Esophagus squamous epithelium (tissue), 5 donors: ENCODE data around the gene PARD3. TPM values are rescaled to one million over a fixed set of nuclear protein-coding genes. Genes with fewer than 3 reads are reported as not detected.

Experiments used
- DNase-seq: peaks from one replicate; lab custom pipeline; 2025; lab: John Stamatoyannopoulos, UW
- H3K27ac ChIP-seq, 4 donors: fragments of 200-600 bp; sonication (generic); one replicate each; pipeline ENCODE4 v1.5.1; 2016 to 2019; ENCODE audit warnings: mild to moderate bottlenecking in 1 of 4
- H3K27me3 ChIP-seq, 4 donors: fragments of 200-600 bp; sonication (generic); 1 replicate in 3 of 4; 2 replicates in 1 of 4; pipeline versions ENCODE4 v1.5.1 to v1.6.0; 2017 to 2021; ENCODE audit warnings: antibody characterized with exemption in 1 of 4
- H3K36me3 ChIP-seq, 3 donors: fragments of 200-600 bp; sonication (generic); one replicate each; pipeline ENCODE4 v1.5.1; 2016 to 2019
- H3K4me1 ChIP-seq, 3 donors: fragments of 200-600 bp; sonication (generic); one replicate each; pipeline ENCODE4 v1.5.1; 2017 to 2019
- H3K4me3 ChIP-seq, 4 donors: fragments of 200-600 bp; sonication (generic); 1 replicate in 3 of 4; 2 replicates in 1 of 4; pipeline ENCODE4 v1.5.1; 2016 to 2019; ENCODE audit warnings: mild to moderate bottlenecking in 2 of 4, moderate library complexity in 1 of 4
- H3K9me3 ChIP-seq, 3 donors: fragments of 200-600 bp; sonication (generic); one replicate each; pipeline ENCODE4 v1.5.1; 2016 to 2019
- CTCF ChIP-seq, 6 experiments: fragments of 450-650 bp in 4 of 6; fragments of 200-600 bp in 2 of 6; sonication (generic) in 2 of 6; IDR thresholded peaks; one replicate each; pipeline ENCODE4 v1.5.1; 2016 to 2019; ENCODE audit warnings: antibody characterized with exemption in 6 of 6, mild to moderate bottlenecking in 4 of 6, moderate library complexity in 4 of 6
- POLR2A ChIP-seq, 4 donors: fragments of 450-650 bp; IDR thresholded peaks; one replicate each; pipeline ENCODE4 v1.6.1; 2017; ENCODE audit warnings: antibody characterized with exemption in 4 of 4, mild to moderate bottlenecking in 4 of 4, moderate library complexity in 3 of 4
- WGBS, 2 donors: methylation state at CpG; one replicate each; pipeline ENCODE4 v1.1.5; 2018; 5-methylcytosine and 5-hydroxymethylcytosine counted together
- intact Hi-C: fragments of 100-400 bp; cut with DNase I; formaldehyde crosslinking; loops from one replicate; pipeline ENCODE4 v1.15.0; 2022
- total RNA-seq, 4 donors: library from RNA; depleted of rRNA; stranded (reverse); fragments of >200 nt; gene quantifications; one replicate each; pipeline ENCODE4 v1.1.0, GENCODE V29; 2016
- donor health status: DM: yes; HTN: yes; CAD: no.

Gene PARD3
- total RNA-seq, 4 donors from 2014 or later, result 57.3 to 114 (median 81.7) TPM

DNA sequence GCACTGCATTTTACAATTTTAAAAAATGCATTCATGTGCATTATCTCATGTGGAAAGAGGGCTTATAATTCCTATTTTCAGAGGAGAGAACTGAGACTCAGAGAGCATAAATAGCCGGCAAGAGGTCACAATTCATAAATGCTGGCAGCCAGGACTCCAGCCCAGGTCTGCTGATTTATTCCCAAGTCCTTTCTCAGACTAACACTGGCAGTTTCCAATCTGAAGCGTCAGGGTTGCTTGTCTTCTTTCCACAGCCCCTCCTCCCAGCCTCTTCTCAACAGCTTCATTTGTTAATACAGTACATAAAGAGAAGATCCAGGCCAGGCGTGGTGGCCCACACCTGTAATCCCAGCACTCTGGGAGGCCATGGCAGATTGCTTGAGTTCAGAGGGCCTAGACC is 108.9 kb downstream of the PARD3 start:
- Histone ChIP-seq H3K27me3 (no peaks in the 10 kb centered on the region), H3K4me1 (peaks cover 17 to 89% (median 24%) of the 10 kb centered on the region in 3 donors), H3K9me3 (no peaks in the 10 kb centered on the region), H3K36me3 (no peaks in the 10 kb centered on the region), H3K4me3 (no peak overlapping the region), H3K27ac (no peak overlapping the region)
- no peak for DNase-seq
- intact Hi-C loops, result no loop called here
- TF ChIP-seq POLR2A (IDR thresholded peaks at IDR 0.05), result no peak
- no peak for TF ChIP-seq CTCF (IDR thresholded peaks at IDR 0.05)
- WGBS, 2 donors, result 73 to 77% methylated on average over 3 of the region's 3 CpGs

DNA sequence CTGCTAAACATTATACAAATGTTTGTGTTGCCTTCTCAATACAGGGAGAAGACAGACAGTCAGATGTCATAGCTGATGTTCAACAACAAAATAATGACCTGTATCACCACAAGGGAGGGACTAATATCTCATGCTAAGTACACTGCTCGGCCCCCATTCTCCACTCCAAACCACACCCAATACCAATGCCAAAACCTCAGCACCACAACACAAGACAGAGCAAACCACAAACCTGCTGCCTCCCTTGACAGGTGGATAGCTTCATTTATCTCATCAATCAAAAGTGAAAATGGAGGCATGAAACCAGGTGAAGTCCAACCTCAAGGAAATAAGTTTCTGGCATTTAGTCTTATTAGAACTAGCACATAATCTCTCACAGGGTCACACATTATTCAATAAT is 109.5 kb downstream of the PARD3 start:
- DNase-seq, result no peak
- H3K4me1 ChIP-seq, result peaks cover 17 to 89% (median 19%) of the 10 kb centered on the region in 3 donors
- H3K4me3 ChIP-seq, result no peak overlapping the region
- intact Hi-C loops, result no loop called here
- TF ChIP-seq POLR2A (IDR thresholded peaks at IDR 0.05), result no peak
- TF ChIP-seq CTCF (IDR thresholded peaks at IDR 0.05), result no peak
- WGBS, 2 donors, result 14 to 27% methylated on average over 1 of the region's 1 CpG
- no peaks in the 10 kb centered on the region for H3K36me3 ChIP-seq
- no peaks in the 10 kb centered on the region for H3K27me3 ChIP-seq
- H3K9me3 ChIP-seq, result no peaks in the 10 kb centered on the region
- peak overlapping the region in 1 of 4 donors; percentile 40 for H3K27ac ChIP-seq

- intact Hi-C loops, result no loop called here
- Histone ChIP-seq H3K4me1 (peaks cover 13 to 84% (median 13%) of the 10 kb centered on the region in 3 donors), H3K27me3 (no peaks in the 10 kb centered on the region), H3K27ac (peak overlapping the region in 2 of 4 donors; percentile 32 to 51), H3K36me3 (no peaks in the 10 kb centered on the region), H3K4me3 (no peak overlapping the region), H3K9me3 (no peaks in the 10 kb centered on the region)
- DNase-seq, result no peak
- TF ChIP-seq CTCF (IDR thresholded peaks at IDR 0.05) (no peak), POLR2A (IDR thresholded peaks at IDR 0.05) (no peak)
- 25 to 38% methylated on average over 2 of the region's 2 CpGs for WGBS, 2 donors
Measured at GRCh38 chr10:34704526-34705184, 110.4 kb downstream of the PARD3 start.

DNA sequence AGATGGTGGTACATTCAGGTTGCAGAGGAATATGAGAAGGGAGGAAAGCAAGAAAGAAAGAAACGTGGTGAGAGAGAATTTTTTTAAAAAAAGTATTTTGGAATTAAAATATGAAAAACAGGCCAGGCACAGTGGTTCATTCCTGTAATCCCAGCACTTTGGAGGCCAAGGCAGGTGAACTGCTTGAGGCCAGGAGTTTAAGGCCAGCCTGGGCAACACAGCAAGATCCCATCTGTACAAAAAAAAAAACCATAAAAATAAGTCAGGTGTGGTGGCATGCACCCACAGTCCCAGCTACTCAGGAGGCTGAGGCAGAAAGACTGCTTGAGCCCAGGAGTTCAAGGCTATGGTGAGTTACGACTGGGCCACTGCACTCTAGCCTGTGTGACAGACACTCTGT is 112.1 kb downstream of the PARD3 start:
- WGBS, 2 donors, result 59 to 68% methylated on average over 2 of the region's 2 CpGs
- Histone ChIP-seq H3K36me3 (no peaks in the 10 kb centered on the region), H3K27me3 (no peaks in the 10 kb centered on the region), H3K4me1 (peaks cover 13 to 90% (median 21%) of the 10 kb centered on the region in 3 donors), H3K4me3 (no peak overlapping the region), H3K9me3 (no peaks in the 10 kb centered on the region), H3K27ac (peak overlapping the region in 2 of 4 donors; percentile 62 to 65)
- no peak for DNase-seq
- intact Hi-C loops, result no loop called here
- no peak for TF ChIP-seq CTCF (IDR thresholded peaks at IDR 0.05)
- TF ChIP-seq POLR2A (IDR thresholded peaks at IDR 0.05), result no peak

DNA sequence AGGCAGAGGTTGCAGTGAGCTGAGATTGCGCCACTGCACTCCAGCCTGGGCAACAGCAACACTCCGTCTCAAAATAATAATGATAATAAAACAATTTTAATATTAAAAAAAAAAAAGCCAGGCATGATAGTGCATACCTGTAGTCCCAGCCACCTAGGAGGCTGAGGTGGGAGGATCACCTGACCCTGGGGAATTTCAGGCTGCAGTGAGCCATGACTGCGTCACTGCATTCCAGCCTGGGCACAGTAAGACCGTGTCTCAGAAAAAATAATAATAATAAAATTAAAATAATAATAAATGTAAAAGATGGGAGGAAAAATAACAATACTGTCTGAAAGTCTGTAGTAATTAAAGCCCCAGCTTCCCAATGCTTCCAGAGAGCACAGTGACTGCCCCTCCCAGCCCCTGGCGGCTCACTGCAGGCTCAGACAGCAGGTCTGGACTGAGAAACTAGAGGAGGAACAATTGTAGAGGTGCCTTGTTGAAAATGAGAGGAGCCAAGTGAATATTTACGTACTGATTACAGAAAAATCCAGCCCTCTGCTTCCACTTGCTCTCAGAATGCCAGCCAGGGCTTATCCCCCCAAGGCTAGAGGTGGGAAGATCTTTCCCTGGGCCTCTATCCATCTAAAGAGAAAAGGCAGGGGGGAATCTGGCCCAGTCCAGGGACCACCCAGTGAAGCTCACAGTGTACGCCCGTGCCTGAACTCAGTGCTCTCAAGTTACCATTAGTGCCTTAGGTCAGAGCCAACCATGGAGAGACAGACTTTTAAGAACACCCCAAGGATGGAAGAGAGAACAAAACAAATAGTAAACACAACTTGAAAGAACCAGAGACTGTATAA is 112.8 kb downstream of the PARD3 start:
- peaks cover 13 to 91% (median 24%) of the 10 kb centered on the region in 3 donors for H3K4me1 ChIP-seq

More for the DNA sequence above, 112.8 kb downstream of the PARD3 start:
- Histone ChIP-seq H3K27ac (peak overlapping the region; percentile 30 to 65 (median 58)), H3K9me3 (no peaks in the 10 kb centered on the region), H3K4me3 (no peak overlapping the region), H3K27me3 (no peaks in the 10 kb centered on the region), H3K36me3 (no peaks in the 10 kb centered on the region)
- no peak for DNase-seq
- intact Hi-C loops, result no loop called here
- TF ChIP-seq CTCF (IDR thresholded peaks at IDR 0.05) (peak in 2 of 6 experiments; percentile 4 to 10), POLR2A (IDR thresholded peaks at IDR 0.05) (no peak)
- 41 to 42% methylated on average over 8 of the region's 8 CpGs for WGBS, 2 donors
